Measurements from ENCODE around the gene MCC.

Gene MCC

DNA sequence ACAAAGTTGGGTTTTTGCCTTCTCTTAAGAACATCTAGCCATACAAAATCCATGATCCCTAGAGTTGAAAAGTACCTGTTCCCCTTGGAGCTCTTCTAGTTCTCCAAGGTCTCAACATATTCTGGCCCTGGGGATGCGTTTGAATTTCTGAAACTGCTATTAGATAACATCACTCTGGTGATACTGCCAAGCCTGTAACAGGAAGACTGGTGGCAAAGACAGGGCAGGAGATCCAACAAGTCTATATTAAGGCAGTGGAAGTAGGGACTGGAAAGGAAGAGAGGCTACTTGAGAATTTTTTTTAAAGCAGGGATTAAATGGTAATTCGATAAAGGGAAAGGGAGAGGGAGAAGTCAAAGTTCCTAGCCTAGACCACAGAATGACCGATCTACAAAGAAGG, 264.9 kb downstream of the MCC start:
- TF ChIP-seq, protein P1, sequence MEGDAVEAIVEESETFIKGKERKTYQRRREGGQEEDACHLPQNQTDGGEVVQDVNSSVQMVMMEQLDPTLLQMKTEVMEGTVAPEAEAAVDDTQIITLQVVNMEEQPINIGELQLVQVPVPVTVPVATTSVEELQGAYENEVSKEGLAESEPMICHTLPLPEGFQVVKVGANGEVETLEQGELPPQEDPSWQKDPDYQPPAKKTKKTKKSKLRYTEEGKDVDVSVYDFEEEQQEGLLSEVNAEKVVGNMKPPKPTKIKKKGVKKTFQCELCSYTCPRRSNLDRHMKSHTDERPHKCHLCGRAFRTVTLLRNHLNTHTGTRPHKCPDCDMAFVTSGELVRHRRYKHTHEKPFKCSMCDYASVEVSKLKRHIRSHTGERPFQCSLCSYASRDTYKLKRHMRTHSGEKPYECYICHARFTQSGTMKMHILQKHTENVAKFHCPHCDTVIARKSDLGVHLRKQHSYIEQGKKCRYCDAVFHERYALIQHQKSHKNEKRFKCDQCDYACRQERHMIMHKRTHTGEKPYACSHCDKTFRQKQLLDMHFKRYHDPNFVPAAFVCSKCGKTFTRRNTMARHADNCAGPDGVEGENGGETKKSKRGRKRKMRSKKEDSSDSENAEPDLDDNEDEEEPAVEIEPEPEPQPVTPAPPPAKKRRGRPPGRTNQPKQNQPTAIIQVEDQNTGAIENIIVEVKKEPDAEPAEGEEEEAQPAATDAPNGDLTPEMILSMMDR (conservative IDR thresholded peaks at IDR 0.05), result no peak
- H3K27ac ChIP-seq, result no peak overlapping the region

DNA sequence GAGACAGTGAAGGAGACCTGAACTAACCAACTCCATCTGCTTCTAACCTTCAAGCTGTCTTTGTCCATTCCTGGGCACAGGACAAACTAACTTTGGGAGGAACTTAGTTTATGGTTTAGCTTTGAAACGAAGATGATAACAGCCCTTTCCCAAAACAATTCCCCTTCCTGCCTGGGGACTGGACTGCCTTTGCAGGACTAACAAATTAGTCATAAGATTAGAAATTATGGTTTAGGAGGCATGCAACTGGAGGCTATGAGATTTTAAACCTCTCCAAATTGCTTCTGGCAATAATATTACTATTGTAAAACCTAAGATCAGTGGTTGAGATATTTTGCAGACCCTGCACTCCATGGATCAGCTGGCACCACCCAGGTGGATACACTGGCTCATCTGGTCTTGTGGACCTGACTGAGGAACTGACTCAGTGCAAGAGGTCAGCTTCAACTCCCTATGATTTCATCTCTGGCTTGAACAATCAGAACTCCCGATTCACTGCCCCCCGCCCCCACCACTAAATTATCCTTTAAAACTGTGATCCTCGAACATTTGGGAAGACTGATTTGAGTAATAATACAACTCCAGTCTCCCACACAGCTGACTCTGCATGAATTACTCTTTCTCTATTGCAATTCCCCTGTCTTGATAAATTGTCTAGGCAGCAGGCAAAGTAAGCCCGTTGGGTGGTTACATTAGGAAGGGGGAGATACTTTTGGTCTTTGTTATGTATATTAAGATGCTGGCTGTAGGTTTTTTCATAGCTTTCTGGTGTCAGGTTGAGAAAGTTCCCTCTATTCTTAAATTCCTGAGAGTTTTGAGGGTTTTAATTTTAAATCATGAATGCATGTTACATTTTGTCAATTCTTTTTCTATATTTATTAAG, 266.7 kb downstream of the MCC start:
- TF ChIP-seq, protein P1 (conservative IDR thresholded peaks at IDR 0.05), result no peak
- H3K27ac ChIP-seq, result no peak overlapping the region

GRCh38 chr5:113219695-113220094, 268.6 kb downstream of the MCC start:
- H3K27ac ChIP-seq, result no peak overlapping the region
- TF ChIP-seq, protein P1 (conservative IDR thresholded peaks at IDR 0.05), result no peak

DNA sequence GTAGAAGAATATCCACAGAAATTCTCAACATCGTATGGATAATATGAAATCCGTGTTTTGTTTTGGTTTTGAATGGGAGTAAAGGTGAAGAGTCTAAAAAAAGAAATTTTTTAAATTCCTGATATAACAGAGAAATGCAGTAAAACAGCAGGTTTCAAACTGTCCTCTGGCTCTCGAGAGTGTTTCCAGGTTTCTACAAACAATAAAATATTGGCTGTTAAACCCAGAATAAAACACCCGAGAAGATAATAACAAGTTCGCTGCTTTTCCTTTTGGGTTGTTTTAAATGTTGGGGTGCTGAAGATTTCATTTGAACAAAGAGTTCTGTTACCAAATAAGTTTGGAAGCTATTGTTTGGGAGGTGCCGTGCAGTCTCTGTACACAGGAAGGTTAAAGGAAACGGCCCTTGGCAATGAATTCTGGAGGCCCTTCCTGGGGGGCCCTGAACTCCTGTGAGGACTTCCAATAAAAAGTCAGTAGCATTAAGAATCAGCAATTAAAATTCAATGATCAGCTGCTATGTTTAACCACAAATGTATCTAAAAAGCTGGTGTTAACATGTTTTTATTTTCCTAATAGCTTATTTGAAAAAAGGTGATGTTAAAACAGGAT, 269.2 kb downstream of the MCC start:
- TF ChIP-seq, protein P1 (conservative IDR thresholded peaks at IDR 0.05), result no peak
- no peak overlapping the region for H3K27ac ChIP-seq

- H3K27ac ChIP-seq, result no peak overlapping the region
Measured at GRCh38 chr5:113218200-113218599, 270.1 kb downstream of the MCC start.

DNA sequence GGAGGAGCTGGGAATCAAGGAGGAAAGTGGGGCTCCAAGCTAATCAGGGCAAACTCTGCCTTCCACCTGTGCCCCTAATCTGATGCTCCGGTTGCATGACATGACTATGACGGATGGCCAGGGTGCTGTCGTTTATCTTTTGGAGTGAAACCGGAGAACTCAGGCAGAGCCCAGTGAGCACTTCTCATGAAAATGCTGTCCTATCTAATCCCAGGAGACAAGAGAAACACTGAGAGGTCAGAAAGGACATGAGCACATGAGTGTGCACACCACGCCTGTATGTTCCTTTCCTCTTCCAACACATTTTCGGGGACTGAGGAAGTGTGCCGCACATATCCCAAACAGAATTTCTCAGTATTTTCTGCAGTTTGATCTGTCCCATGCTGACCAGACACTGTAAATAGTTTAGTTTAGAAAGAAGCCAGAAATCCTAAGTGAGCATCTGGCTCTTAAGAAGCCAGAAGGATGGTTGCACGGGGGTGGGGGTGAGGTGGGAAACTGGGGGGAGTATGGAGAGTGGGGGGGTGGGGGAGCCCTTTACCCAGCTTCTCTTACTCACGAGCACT, 270.6 kb downstream of the MCC start:
- no peak overlapping the region for H3K27ac ChIP-seq
- TF ChIP-seq, protein P1 (conservative IDR thresholded peaks at IDR 0.05), result no peak

More at GRCh38 chr5:113218200-113218599, 270.1 kb downstream of the MCC start:
- TF ChIP-seq, protein P1 (conservative IDR thresholded peaks at IDR 0.05), result no peak

DNA sequence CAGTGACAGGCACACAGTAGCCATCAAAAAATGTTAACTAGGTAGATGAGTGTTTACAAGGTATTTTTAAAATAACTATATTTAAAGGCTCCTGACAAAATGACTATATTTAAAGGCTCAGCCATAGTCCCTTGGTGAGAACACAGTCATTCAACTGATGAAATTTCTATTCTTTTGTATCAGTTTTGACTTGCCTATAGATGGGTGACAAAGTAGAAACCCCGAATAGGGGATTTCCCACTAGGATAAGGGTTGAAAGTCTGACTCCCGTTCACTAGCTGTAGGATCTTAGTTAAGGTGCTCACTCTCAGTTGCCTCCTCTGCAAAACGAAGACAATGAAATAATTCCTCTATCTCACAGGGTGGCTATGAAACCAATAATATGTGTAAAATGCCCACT, 271.7 kb downstream of the MCC start:
- TF ChIP-seq, protein P1 (conservative IDR thresholded peaks at IDR 0.05), result no peak

More for the DNA sequence above, 271.7 kb downstream of the MCC start:
- H3K27ac ChIP-seq, result no peak overlapping the region
